Measurements from ENCODE around the gene DSCAM.

The DSCAM gene

DNA sequence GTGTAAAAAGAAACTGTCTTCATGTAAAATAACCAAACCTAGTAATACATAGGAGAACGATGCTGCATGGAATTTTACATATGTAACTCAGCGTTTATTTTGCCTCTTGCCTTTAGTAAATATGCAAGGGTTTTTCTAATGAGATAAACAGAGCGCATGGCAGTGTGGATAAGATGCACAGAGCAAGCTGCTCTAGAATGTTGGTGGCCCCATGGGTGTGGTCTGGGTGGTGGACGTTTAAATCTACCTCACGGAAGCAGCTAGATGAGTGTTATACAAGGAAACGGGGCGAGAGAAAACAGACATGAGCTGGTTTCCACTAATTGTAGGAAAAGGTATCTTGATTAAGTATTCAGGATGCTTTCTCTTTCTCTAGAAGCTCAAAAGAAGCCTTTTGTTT lies 205.9 kb downstream of the DSCAM start:
- DNase-seq = no peak

- no peak for DNase-seq
These were observed 206.6 kb downstream of the DSCAM start for GRCh38 chr21:40640266-40640789.

GRCh38 chr21:40639616-40640194 lies 207.3 kb downstream of the DSCAM start:
- no peak for DNase-seq

DNA sequence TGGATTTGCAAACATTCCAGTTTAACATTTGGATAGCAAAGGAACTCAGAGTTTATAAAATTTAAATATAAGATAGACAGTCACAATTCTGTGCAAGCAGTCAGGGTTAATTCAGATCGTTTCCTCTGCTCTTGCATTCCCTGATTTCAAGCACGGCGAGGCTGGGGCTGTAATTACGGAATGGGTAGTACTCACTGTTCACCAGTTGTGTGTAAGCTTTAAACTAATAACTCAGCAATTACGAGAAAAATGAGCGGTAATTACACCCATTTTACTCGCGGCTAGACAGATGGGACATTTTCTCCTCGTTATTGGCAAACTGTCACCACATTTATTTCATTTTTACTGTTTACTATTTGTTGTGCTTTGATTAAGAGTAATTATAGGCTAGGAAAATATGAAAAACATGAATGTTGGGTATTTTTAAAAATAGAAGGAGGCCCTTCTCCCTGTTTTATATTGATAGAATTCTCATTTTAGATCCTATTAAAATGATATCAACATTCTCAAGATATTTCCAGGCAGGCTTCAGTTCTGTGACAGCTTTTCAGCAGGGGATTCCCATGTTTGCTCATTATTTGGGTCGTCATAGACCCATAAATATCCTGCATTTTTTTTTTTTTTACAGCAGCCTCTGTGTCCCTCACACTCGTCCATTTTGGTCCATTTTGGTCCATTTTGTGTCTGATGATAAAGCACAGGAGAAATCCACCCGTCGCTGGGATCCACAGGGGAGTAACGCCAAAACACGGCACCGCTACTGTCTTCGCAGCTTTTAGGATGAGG lies 208.3 kb downstream of the DSCAM start:
- no peak for DNase-seq

- no peak for DNase-seq
These were observed 210.9 kb downstream of the DSCAM start for GRCh38 chr21:40636026-40636425.

DNA sequence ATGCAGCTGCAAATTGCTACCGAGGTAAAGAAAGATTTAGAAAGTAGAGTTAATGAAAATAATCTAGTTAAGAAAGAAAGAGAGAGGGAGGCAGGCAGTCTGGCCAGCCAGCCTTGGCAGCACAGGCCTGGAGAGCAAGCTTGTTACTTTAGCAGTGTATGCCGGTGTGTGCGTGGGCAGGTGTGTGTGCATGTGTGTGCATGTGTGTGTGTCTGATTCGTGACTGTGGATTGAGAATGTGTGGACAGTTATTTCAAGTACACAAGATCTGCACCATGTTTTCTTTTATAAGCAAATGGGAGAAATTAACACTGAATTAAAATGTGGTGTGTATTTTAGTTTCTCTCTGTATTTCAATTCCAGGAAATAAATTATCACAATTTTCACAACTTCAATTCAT lies 211.6 kb downstream of the DSCAM start:
- no peak for DNase-seq

- no peak for DNase-seq
These were observed 212.8 kb downstream of the DSCAM start for GRCh38 chr21:40634141-40634540.

GRCh38 chr21:40633048-40633447 lies 213.9 kb downstream of the DSCAM start:
- no peak for DNase-seq

GRCh38 chr21:40631211-40631610 lies 215.7 kb downstream of the DSCAM start:
- no peak for DNase-seq

GRCh38 chr21:40625991-40626390 lies 221.0 kb downstream of the DSCAM start:
- no peak for DNase-seq

- DNase-seq = no peak
These were observed 223.4 kb downstream of the DSCAM start for GRCh38 chr21:40623528-40623927.

DNA sequence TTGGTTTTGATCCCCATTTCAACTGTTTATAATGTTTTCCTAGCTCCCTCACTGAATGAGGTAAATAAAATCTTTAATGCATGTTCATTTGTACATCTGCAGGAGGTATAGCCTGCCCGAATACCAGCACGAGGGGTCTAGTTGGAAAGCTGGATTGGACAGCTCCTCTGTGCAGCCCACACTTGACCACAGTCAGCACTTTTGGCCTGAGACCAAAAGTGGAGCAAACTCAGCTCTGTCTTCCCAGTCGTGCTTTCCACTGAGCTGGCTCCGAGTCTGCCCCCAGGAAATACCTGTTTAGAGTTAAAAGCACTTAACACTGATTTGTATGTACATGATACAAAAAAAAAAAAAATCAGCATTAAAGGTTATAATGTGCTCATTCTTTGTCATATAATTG lies 224.4 kb downstream of the DSCAM start:
- DNase-seq = no peak

DNA sequence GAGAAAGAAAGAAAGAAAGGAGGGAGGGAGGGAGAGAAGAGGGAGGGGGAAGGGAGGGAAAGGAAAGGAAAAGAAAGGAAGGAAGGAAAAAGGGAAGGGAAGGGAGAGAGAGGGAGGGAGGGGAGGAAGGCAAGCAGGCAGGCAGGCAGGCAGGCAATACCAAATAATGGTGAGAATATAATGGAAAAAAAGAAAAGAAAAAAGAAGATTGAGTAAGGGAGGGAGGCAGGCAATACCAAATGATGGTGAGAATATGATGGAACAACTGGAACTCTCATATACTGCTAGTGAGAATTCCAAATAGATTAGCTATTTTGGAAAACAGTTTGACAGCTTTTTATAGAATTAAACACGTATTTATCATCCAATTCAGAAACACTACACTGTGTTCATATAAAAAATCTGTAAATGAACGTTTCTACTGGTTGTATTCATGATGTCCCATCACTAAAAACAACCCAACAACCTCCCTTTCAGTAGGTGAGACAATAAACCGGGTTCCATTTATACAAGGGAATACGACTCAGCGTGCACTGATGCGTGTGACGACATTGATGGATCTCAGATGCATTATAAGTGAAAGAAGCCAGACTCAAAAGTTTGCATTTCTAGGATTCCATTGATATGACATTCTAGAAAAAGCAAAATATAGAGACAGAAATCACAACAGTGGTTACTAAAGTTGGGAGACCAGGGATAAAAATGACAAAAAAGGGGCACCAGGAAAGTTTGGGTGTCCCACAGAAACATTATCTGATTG lies 226.4 kb downstream of the DSCAM start:
- DNase-seq = no peak

GRCh38 chr21:40618191-40618973 lies 228.6 kb downstream of the DSCAM start:
- DNase-seq = no peak

- DNase-seq = no peak
These were observed 230.6 kb downstream of the DSCAM start for GRCh38 chr21:40616377-40616704.

- no peak for DNase-seq
These were observed 231.2 kb downstream of the DSCAM start for GRCh38 chr21:40615505-40616376.

GRCh38 chr21:40613546-40614030 lies 233.4 kb downstream of the DSCAM start:
- no peak for DNase-seq

DNA sequence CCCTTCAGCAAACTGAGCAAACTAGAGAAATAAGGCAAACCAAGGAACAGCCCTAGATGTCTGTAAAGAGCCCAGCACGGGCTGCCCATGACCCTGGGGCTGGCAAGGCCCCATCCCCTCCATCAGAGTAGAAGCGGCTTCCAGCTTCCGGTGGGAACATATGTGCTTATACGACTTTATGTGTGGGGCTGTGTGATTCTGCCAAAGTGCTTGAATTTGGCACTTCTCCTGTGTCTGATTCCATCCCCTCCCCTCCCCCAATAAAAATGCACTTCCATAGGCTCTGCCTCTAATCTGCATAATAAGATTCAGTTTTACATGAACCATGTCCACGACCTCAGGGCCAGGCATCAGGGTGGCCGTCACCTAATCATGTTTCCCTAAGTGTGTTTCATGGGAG lies 236.6 kb downstream of the DSCAM start:
- DNase-seq = no peak

- DNase-seq = no peak
These were observed 240.6 kb downstream of the DSCAM start for GRCh38 chr21:40606341-40606740.

DNA sequence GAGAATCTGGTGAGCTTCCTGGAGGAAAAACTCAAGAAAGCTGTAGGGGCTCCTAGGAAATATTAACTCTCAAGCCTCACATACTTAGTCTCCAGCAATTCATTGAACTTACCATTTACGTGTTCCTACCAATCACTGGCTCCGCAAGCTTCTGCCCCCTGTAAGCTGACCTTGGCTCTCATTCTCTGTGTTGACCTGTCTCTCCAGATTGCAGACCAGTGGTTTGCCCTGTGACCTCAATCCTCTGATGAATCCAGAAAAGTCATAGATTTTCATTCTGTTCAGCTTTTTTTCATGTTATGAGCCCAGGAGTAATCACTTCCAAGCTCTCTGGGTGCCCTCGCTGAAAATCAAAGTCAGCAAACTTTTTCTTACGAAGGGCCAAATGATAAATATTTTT lies 241.9 kb downstream of the DSCAM start:
- no peak for DNase-seq

- DNase-seq = no peak
These were observed 243.2 kb downstream of the DSCAM start for GRCh38 chr21:40603774-40604173.

- no peak for DNase-seq
These were observed 244.9 kb downstream of the DSCAM start for GRCh38 chr21:40602080-40602479.
